ENCODE measurements around the gene VPS41. TPM values are rescaled to one million over a fixed set of nuclear protein-coding genes. Genes with fewer than 3 reads are reported as not detected.
A peak's percentile ranks its signal among the peaks of the same experiment; 100 is the strongest.

The VPS41 gene
- total RNA-seq, 1 experiment from 2014 or later = 36.0 TPM

DNA sequence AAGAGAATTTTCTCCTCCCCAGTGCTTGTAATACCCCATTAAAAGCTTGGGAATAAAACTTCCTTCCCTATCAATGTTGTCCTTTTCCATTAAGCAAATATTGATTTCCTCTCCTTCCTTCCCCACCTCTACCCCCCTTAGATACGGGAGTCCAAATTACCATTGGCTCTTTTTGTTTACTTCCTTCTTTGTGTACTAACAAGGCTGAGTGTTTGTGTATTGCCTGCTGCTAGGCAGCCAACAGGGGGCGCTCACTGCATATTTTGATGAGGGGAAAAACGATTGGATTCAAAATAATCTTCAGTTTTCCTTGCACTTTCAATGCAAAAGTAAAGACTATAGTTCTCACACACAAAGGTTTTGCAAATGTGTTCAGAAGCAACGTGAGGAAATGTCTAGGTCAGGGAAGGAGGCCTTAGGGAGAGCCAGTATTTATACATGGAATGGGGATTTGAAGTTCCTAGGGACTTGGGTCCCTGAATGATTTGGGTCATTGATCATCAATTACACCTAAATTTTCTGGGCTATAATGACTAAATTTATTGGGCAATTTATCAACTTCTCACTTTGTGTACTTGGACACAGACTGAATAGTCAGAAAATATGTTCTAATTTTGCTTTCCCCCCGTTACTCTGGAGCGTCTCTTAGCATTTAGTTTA lies 23.6 kb upstream of the VPS41 start:
- H3K4me3 ChIP-seq = no peak overlapping the region
- H3K27me3 ChIP-seq (replicated peaks) = no peaks in the 10 kb centered on the region
- H3K4me1 ChIP-seq (replicated peaks) = peaks cover 25% of the 10 kb centered on the region
- no peaks in the 10 kb centered on the region for H3K9me3 ChIP-seq (replicated peaks)
- DNase-seq (ENCODE audit: low read depth in 1 of 2, low spot score in 2 of 2) = peak; percentile 67 to 73
- H3K27ac ChIP-seq = no peak overlapping the region
- no peaks in the 10 kb centered on the region for H3K36me3 ChIP-seq

DNA sequence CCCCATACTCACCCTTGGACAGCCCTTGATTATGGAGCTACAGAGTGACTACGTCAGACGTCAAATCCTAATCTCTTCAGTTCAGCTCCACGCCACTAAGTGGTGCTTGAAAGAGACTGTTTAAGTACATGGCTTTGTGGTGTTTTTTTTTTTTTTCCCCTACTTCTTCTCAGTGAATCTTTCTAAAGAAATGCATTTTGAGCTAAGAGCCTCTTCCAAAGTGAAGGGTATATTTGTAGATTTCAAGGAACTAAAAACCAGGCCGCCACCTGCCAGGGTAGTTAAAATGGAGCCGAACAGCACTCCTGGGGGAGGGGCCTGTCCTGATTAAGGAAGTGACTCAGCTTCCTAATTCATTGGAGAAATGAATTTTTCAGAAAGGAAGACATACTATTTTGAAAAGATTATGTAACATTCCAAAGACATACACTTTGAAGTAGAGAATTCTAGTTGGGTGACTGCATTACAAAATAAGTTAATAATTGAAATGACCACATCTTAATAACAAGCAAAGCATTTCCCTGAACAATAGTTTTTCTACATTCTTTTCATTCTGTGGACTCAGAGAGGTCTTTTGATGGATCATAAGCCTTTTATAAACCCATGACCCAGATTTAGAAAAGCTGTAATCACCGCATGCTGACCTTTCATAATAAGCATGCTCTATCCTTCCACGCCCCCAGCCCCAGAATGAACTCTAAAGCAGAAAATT lies 20.6 kb upstream of the VPS41 start:
- no peak overlapping the region for H3K4me3 ChIP-seq
- no peaks in the 10 kb centered on the region for H3K27me3 ChIP-seq (replicated peaks)
- H3K27ac ChIP-seq = peak overlapping the region; percentile 43
- DNase-seq (ENCODE audit: low read depth in 1 of 2, low spot score in 2 of 2) = peak in 1 of 2 experiments; percentile 66
- peaks cover 24% of the 10 kb centered on the region for H3K4me1 ChIP-seq (replicated peaks)
- H3K9me3 ChIP-seq (replicated peaks) = no peaks in the 10 kb centered on the region
- no peaks in the 10 kb centered on the region for H3K36me3 ChIP-seq

DNA sequence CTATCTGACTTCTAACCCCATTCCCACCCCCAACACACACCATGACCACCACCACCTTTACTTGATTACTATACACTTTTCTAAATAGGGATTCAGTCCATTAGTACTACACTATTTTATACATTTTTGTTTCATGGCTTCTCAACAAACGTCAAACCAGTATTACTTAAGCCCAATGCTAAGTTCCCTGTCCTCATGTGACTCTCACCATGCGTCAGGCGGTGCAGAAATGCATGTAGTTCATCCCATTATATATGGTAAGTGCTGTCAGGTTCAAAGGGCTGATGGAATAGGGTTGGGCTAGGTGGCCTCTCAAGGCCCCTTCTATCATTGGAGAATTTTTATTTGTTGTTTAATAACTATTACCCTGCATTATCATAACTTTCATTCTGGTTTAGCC lies 19.5 kb upstream of the VPS41 start:
- no peaks in the 10 kb centered on the region for H3K36me3 ChIP-seq
- H3K27ac ChIP-seq = no peak overlapping the region
- H3K27me3 ChIP-seq (replicated peaks) = no peaks in the 10 kb centered on the region
- H3K9me3 ChIP-seq (replicated peaks) = no peaks in the 10 kb centered on the region
- peaks cover 24% of the 10 kb centered on the region for H3K4me1 ChIP-seq (replicated peaks)
- DNase-seq (ENCODE audit: low read depth in 1 of 2, low spot score in 2 of 2) = no peak
- H3K4me3 ChIP-seq = no peak overlapping the region

DNA sequence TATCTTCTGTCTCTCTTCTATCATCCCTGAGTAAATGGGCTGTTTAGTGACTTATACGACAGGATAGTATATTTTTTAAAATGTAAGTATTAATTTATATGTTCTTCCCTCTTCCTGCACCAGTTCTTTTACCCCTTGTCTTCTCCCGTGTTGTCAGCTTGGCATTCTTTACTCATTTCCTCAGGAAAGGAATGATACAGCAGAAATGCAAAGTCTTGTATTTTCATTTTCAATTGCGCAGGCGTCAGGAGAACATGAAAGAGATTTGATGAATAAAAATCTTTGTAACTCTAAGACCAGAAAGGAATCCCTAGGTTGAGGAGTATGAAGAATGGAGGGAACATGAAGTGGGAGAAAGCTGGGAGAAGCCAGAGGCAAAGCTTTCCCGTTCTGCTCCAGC lies 18.8 kb upstream of the VPS41 start:
- H3K4me1 ChIP-seq (replicated peaks) = peaks cover 23% of the 10 kb centered on the region
- H3K4me3 ChIP-seq = no peak overlapping the region
- H3K27me3 ChIP-seq (replicated peaks) = no peaks in the 10 kb centered on the region
- no peak overlapping the region for H3K27ac ChIP-seq
- no peaks in the 10 kb centered on the region for H3K9me3 ChIP-seq (replicated peaks)
- no peak for DNase-seq (ENCODE audit: low read depth in 1 of 2, low spot score in 2 of 2)
- no peaks in the 10 kb centered on the region for H3K36me3 ChIP-seq

DNA sequence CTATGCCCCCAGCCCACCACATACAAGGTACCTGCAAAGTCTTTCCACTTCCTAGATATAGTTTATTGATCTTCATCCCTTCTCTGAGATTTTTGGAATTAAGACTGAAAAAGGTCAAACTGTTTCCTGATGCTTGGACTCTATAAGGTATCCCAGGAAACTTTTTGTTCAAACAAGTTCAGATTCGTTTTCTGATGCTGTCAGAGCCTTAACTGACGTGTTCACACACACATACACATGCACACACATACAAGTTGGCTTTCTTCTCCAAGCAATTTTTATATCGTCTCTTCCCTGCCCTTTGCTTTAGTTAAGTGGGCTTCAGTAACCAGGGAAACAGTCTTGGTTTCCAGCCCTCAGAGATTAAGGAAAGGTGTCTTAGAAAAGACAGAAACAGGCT lies 11.7 kb upstream of the VPS41 start:
- no peak overlapping the region for H3K4me3 ChIP-seq
- H3K27me3 ChIP-seq (replicated peaks) = no peaks in the 10 kb centered on the region
- H3K4me1 ChIP-seq (replicated peaks) = no peaks in the 10 kb centered on the region
- no peaks in the 10 kb centered on the region for H3K36me3 ChIP-seq
- no peak overlapping the region for H3K27ac ChIP-seq
- no peaks in the 10 kb centered on the region for H3K9me3 ChIP-seq (replicated peaks)
- DNase-seq (ENCODE audit: low read depth in 1 of 2, low spot score in 2 of 2) = no peak

DNA sequence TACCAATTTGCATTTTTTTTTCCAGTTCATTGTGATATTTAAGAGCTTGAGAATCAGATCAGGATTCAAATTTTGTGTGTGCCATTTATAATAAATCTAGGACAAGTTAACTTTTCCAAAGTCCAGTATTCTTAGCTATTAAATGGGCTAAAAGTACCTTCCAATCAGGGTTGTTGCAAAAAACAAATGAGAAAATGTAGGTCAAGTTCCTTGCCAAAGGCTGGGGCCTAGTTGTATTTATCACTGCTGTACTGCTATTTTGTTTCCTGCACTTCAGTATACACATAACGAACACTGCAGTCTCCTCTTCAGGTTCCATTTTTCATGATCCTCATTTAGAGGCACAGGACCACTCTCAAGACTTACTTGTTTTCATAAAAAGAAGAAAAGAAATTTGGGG lies 7.4 kb upstream of the VPS41 start:
- H3K4me1 ChIP-seq (replicated peaks) = no peaks in the 10 kb centered on the region
- no peak overlapping the region for H3K27ac ChIP-seq
- DNase-seq (ENCODE audit: low read depth in 1 of 2, low spot score in 2 of 2) = no peak
- no peaks in the 10 kb centered on the region for H3K36me3 ChIP-seq
- H3K4me3 ChIP-seq = no peak overlapping the region
- no peaks in the 10 kb centered on the region for H3K27me3 ChIP-seq (replicated peaks)
- H3K9me3 ChIP-seq (replicated peaks) = no peaks in the 10 kb centered on the region

DNA sequence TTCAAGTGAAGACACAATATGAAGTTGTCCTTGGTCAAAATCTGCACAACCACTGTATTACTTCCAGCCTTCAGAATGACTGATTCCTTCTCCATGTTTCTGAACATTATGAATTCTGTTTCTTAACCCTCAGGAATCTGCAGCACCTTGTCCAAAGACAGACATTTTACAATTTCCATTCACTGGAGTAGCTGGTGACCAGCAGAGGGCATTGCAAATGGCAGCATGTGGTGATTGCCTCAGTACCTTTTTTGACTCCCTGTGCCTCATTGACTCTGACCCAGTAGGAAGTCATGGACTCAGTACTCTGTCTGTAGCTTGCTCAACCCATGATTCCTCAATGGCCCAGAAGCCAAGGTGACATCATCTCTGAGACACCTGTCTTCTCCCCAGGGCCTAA lies 879 bp upstream of the VPS41 start:
- Histone ChIP-seq H3K27me3 (replicated peaks) (no peaks in the 10 kb centered on the region), H3K27ac (no peak overlapping the region), H3K4me1 (replicated peaks) (peaks cover 4% of the 10 kb centered on the region; the same call in 1 of the 2 replicates), H3K4me3 (no peak overlapping the region), H3K9me3 (replicated peaks) (no peaks in the 10 kb centered on the region), H3K36me3 (no peaks in the 10 kb centered on the region)
- DNase-seq (ENCODE audit: low read depth in 1 of 2, low spot score in 2 of 2) = no peak

DNA sequence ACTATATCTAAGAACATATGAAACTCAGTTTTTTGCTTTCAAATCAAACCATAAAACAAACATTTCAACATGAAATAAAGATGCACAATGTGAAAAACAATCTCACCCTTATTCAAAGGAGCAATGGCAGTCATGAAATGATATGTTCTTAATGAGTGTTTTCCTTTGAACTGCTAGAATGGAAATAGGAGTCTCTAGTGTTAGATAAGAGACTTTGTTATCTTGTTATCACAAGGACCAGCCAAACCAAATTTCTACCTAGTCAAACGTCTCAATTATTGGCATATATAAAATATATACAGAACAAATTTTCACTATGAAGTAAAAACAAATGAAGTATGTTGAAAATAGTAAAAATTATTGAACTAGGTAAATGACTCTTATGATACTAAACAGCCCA lies 1.2 kb downstream of the VPS41 start:
- no peak overlapping the region for H3K27ac ChIP-seq
- no peaks in the 10 kb centered on the region for H3K27me3 ChIP-seq (replicated peaks)
- H3K4me1 ChIP-seq (replicated peaks) = peaks cover 4% of the 10 kb centered on the region; the same call in 1 of the 2 replicates
- H3K4me3 ChIP-seq = no peak overlapping the region
- H3K36me3 ChIP-seq = no peaks in the 10 kb centered on the region
- no peak for DNase-seq (ENCODE audit: low read depth in 1 of 2, low spot score in 2 of 2)
- H3K9me3 ChIP-seq (replicated peaks) = no peaks in the 10 kb centered on the region

DNA sequence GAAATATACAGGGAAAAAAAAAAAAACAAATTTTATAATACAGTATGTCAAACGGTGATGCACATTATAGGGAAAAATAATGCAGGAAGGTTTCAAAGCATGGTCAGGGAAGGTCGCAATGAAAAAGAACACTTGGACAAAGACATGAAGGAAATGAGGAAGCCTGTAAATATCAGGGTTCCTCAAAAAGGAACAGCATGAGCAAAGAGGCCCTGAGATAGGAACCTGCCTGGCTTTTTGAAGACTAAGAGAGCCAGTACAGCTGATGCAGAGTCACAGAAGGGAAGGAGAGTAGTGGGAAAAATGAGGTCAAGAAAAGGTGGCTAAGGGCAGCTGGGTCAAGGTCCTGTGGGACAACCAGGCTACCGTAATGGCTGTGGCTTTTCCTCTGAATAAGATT lies 1.9 kb downstream of the VPS41 start:
- no peaks in the 10 kb centered on the region for H3K27me3 ChIP-seq (replicated peaks)
- H3K4me1 ChIP-seq (replicated peaks) = peaks cover 4% of the 10 kb centered on the region; the same call in 1 of the 2 replicates
- H3K9me3 ChIP-seq (replicated peaks) = no peaks in the 10 kb centered on the region
- H3K27ac ChIP-seq = no peak overlapping the region
- no peak overlapping the region for H3K4me3 ChIP-seq
- H3K36me3 ChIP-seq = no peaks in the 10 kb centered on the region
- no peak for DNase-seq (ENCODE audit: low read depth in 1 of 2, low spot score in 2 of 2)

DNA sequence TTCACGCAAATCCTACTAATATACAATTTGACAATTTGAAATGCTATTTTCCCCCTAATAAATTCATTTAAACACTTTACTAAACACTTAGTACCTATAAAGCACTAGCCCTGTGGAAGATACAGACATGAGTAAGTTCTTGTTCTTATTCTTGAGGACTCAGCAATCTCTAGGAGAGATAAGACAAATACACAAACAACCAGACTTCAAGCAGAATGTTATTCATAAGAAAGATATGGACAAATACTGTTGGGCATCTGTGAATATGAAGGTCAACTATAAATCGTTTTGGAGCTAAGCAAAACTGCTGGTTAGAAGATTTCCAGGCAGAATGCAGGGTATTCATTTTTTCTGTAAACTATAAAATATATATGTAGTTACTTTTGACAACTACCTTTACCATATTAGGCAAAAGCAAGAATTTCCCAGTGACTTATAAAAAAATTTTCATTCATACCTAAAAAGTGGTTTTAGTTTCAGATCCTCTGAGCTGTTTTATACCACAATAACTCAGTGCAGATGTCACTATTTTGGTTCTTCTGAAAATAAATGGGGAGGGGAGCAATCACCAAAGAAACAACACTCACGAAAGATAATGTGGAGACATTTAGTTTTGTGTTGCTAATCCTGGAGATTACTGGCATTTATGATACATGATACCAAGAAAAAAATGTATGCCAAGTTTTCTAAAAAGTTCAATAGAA lies 3.8 kb downstream of the VPS41 start:
- peaks cover 4% of the 10 kb centered on the region; the same call in 1 of the 2 replicates for H3K4me1 ChIP-seq (replicated peaks)
- DNase-seq (ENCODE audit: low read depth in 1 of 2, low spot score in 2 of 2) = no peak
- H3K27ac ChIP-seq = no peak overlapping the region
- H3K9me3 ChIP-seq (replicated peaks) = no peaks in the 10 kb centered on the region
- H3K4me3 ChIP-seq = no peak overlapping the region
- no peaks in the 10 kb centered on the region for H3K36me3 ChIP-seq
- no peaks in the 10 kb centered on the region for H3K27me3 ChIP-seq (replicated peaks)

DNA sequence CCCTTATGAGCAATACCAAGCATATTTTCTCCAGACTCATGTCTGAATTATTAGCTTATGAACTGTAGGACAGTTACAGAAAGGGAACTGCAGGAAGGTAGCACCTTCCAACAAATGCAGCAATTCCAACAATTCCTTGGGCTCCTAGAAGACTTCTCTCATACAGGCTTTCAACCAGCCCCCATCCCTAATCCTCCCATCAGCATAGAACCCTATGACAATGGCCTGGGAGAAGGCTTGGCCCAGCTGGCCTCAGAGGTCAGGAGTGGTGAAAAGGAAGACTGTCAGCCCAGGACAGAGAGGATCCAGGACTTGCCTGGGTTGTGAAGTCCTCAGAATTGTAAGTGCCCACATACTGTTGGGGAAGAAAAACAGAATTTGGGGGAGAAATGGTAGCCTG lies 5.9 kb downstream of the VPS41 start:
- no peak overlapping the region for H3K27ac ChIP-seq
- peaks cover under 1% of the 10 kb centered on the region; the same call in 1 of the 2 replicates for H3K4me1 ChIP-seq (replicated peaks)
- H3K27me3 ChIP-seq (replicated peaks) = no peaks in the 10 kb centered on the region
- no peaks in the 10 kb centered on the region for H3K36me3 ChIP-seq
- no peak for DNase-seq (ENCODE audit: low read depth in 1 of 2, low spot score in 2 of 2)
- no peaks in the 10 kb centered on the region for H3K9me3 ChIP-seq (replicated peaks)
- no peak overlapping the region for H3K4me3 ChIP-seq

DNA sequence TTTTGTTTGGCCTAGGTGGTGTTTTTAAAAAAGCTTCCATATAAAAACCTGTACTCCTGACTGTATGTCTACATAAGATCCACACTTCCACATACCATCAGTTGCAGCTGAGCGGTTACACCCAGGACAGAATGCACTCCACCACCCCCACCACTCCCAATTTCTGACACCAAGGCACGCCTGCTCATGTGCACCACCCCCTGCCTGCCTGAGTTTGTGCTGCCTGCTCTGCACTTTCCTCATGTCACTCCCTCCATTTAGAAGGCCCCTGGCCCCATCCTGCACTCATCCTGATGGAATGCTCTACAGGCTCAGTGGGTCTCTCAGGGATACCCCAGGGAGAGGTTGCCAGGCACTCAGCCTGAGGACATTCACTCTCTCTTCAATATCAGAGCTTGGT lies 6.5 kb downstream of the VPS41 start:
- Histone ChIP-seq H3K4me1 (replicated peaks) (no peaks in the 10 kb centered on the region), H3K36me3 (no peaks in the 10 kb centered on the region), H3K4me3 (no peak overlapping the region), H3K9me3 (replicated peaks) (no peaks in the 10 kb centered on the region), H3K27me3 (replicated peaks) (no peaks in the 10 kb centered on the region), H3K27ac (no peak overlapping the region)
- DNase-seq (ENCODE audit: low read depth in 1 of 2, low spot score in 2 of 2) = no peak

DNA sequence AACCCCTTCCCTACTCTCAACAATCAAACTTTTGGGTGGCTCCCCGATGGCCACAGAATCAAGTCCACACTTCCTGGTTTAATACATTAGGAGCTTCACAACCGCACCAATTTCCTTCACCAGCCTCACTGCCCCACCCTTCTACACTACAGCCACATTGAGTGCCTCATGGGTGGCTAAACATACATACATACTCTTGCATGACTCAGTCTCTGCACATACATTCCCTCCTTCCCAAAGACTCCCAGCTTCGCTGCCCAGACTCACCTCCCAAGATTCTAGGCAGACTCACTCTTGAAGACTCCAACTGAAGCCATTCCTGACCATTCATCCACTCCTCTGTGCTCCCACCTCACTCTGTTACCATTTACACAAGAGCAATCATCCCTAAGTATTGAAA lies 15.9 kb downstream of the VPS41 start:
- Histone ChIP-seq H3K27me3 (replicated peaks) (no peaks in the 10 kb centered on the region), H3K4me1 (replicated peaks) (peaks cover 6% of the 10 kb centered on the region; the same call in 1 of the 2 replicates)

DNA sequence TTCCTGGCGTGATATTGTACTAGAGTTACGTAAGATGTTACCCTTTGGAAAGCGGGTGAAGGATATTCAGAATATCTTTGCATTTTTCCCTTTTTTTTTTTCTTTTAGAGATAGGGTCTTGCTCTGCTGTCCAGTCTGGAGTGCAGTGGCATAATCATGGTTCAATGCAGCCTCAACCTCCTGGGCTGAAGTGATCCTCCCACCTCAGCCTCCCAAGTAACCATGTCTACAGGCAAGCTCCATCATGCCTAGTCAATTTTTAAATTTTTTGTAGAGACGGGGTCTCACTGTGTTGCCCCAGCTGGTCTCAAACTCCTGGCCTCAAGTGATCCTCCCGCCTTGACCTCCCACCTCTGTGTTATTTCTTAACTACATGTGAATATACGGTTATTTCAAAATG lies 18.4 kb downstream of the VPS41 start:
- Histone ChIP-seq H3K27me3 (replicated peaks) (no peaks in the 10 kb centered on the region), H3K9me3 (replicated peaks) (no peaks in the 10 kb centered on the region), H3K36me3 (no peaks in the 10 kb centered on the region; the same call in 1 of the 2 replicates), H3K27ac (no peak overlapping the region), H3K4me1 (replicated peaks) (peaks cover 6% of the 10 kb centered on the region; the same call in 1 of the 2 replicates), H3K4me3 (no peak overlapping the region)
- DNase-seq (ENCODE audit: low read depth in 1 of 2, low spot score in 2 of 2) = no peak

More for the DNA sequence above, 15.9 kb downstream of the VPS41 start:
- Histone ChIP-seq H3K27ac (peak overlapping the region; percentile 6; the same call in 1 of the 2 replicates), H3K9me3 (replicated peaks) (no peaks in the 10 kb centered on the region), H3K36me3 (peaks cover 6% of the 10 kb centered on the region), H3K4me3 (no peak overlapping the region)
- no peak for DNase-seq (ENCODE audit: low read depth in 1 of 2, low spot score in 2 of 2)

Measured in SJSA1 (cell line).